GM10266 (cell line): ENCODE results near the gene TNXB.

Source experiments
- DNase-seq: peaks from one replicate; pipeline ENCODE4 v3.0.0; 2012; ENCODE audit errors: extremely low spot score
- TF ChIP-seq, protein P1 (sequence below): IDR thresholded peaks from 2 replicates; pipeline ENCODE4 v1.5.1; 2012; ENCODE audit warnings: mild to moderate bottlenecking, low read depth; ENCODE audit not compliant: control insufficient read depth, insufficient read depth; ENCODE audit errors: missing control alignments

TNXB gene

DNA sequence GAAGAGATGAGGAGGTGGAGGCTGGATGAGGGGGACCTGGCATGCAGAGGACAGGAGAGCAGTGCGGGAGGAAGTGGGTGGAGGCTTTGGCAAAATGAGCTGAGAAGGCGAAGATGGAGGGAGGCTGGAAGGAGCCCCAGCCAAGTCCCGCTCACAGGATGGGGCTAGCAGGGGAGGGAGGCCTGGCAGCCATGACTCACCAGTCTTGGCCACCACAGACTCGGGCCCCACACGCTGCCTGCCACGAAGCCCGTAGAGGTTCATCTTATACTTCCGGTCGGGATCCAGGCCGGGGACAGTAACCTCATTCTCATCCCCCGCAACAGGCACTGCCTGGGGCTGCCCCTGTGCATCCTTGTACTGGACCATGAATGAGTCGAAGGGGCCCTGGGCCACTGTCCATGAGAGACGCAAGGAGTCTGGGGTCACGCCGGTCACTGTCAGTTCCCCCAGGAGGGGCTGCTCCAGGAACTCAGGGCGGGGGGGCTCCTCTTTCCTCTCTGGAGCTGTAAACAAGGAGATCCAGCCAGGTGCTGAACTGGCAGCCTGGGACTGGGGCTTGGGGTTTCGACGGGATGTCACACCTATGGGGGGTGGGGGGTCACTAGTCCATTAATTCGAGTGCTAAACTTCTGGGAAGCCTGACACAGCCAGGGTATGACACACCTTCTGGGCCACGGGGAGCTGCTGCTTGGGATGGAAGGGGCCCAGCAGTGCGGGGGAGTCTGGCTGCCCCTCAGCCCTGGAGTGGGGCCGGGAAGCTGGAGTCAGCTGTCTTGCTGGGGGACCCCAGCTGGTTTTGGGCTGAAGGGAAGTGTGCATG, 27.8 kb downstream of the TNXB start:
- no peak for DNase-seq
- TF ChIP-seq, protein P1, sequence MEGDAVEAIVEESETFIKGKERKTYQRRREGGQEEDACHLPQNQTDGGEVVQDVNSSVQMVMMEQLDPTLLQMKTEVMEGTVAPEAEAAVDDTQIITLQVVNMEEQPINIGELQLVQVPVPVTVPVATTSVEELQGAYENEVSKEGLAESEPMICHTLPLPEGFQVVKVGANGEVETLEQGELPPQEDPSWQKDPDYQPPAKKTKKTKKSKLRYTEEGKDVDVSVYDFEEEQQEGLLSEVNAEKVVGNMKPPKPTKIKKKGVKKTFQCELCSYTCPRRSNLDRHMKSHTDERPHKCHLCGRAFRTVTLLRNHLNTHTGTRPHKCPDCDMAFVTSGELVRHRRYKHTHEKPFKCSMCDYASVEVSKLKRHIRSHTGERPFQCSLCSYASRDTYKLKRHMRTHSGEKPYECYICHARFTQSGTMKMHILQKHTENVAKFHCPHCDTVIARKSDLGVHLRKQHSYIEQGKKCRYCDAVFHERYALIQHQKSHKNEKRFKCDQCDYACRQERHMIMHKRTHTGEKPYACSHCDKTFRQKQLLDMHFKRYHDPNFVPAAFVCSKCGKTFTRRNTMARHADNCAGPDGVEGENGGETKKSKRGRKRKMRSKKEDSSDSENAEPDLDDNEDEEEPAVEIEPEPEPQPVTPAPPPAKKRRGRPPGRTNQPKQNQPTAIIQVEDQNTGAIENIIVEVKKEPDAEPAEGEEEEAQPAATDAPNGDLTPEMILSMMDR: no peak

DNA sequence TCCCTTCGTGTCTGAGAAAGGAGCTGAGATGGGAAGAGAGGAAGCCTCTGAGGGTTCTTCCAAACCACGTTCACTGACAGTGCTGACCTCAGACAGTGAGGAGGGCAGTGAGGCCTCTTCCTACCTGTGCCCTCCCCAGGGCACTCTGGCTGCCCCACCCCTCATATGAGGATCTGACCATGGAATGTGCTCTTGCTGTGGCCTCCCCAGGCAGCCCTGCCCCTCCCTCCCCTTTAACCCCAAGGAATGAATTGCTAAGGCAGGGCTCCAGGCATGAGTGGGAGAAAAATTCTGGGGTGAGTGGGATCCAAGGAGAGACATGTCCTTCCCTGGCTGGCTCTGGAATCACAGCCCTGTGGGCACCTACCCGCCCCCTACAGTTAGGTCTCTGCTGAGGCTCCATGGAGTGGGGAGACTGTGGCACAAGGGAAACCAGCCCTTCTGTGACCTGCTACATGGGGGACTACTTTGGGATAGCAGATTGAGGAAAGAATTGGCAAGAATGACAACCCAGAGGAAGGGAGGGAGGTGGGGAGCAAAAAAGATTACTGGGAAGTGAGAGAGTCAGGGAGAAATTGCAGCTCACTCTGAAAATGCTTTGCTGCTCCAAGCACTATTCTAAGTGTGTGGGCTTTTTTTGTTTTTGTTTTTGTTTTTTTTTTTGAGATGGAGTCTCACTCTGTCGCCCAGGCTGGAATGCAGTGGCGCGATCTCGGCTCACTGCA, 29.4 kb downstream of the TNXB start:
- DNase-seq: no peak
- TF ChIP-seq, protein P1: no peak

DNA sequence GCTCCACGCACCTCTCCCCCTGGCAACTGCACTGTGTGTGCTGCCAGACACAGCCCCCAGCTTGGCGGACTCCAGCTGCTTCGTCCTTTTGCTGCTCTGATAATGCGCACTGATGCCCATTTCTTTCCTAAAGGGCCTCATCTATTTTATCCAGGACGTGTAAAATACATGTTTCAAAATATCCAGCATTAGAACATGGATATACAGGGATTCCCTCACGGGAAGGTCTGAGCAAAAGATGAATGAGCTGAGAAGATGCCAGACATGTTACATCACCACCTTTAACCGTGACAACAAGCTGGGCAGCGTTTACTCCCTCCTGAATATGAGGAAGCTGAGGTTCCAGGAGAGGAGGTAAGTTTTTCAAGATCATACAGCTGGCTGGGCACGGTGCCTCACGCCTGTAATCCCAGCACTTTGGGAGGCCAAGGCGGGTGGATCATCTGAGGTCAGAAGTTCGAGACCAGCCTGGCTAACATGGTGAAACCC, 32.8 kb downstream of the TNXB start:
- DNase-seq: no peak
- TF ChIP-seq, protein P1: no peak

DNA sequence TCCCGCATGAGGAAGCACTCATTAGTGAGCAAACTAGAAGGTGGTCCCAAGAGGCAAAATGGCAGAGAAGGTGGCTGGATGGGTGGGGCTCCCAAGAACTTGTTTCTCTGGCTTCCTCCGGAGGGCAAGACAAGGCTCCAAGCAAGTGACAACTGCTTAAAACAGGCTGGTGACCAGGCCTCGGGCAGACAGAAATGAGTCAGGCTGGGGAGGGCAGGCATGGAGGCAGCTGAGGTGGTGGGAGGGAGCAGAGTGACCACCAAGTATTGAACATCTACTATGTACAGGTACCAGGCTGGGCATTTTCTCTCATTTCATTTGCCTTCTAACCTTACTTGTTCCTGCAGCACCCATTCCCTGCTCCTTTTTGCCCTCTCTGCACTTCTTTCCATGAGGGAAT, 33.4 kb downstream of the TNXB start:
- DNase-seq: no peak
- TF ChIP-seq, protein P1: no peak

DNA sequence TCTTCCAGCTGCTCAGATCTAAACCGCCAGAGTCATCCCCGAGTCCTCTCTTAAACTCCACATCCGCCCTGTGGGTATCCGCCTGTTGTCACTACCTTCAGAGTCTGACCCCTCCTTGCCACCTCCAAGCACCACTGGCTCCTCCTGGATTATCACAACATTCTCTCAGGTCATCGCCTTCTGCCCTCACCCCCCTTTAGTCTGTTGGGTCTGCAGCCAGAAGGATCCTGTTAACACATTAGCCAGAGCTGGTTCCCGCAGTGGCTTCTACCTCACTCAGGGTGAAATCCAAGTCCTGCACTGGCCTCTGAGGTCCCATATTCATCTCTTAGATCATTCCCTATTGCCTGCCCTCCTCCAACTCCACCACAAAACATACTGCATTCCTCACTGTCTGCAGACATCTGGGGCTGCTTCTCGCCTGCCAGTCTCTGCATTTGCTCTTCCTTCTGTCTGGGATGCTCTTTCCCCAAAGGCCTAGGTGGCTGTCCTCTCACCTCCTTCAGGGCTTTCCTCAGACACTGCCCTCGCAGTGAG, 34.1 kb downstream of the TNXB start:
- DNase-seq: no peak

DNA sequence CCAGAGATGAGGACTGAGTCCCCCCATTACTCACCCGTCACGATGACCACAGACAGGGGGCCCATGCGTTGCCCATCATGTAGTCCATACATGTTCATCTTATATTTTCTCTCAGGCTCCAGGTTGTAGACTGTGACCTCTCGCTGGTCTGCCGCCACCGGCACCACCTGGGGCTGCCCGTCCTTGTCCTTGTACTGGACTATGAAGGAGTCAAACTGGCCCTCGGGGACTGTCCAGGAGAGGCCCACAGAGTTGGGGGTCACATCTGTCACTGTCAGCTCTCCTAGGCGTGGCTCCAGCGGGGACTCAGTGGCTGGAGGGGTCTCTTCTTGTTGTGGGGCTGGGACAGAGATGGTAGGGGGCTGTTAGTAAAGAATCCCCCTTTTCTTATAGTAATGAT, 35.5 kb downstream of the TNXB start:
- DNase-seq: no peak
- TF ChIP-seq, protein P1: no peak

More for the DNA sequence above, 34.1 kb downstream of the TNXB start:
- TF ChIP-seq, protein P1: no peak
